Lung (tissue), 12 donors: Measurements from ENCODE around the gene SPC25. TPM values are rescaled to one million over a fixed set of nuclear protein-coding genes. Genes with fewer than 3 reads are reported as not detected.

ENCODE experiments used
- ATAC-seq: fragments of 200-7000 bp; cut with Tn5 transposase; one replicate; pipeline ENCODE4 v1.9.1; 2020; ENCODE audit warnings: moderate number of reproducible peaks; ENCODE audit not compliant: insufficient read depth, low FRiP score
- DNase-seq, 3 donors: peaks; one replicate each; pipeline ENCODE4 v3.0.0-alpha.2; 2013 to 2017
- H3K27ac ChIP-seq, 2 donors: one replicate each; pipeline ENCODE4 v1.5.1; 2013; ENCODE audit warnings: mild to moderate bottlenecking in 2 of 2, moderate library complexity in 2 of 2, control low read depth in 1 of 2, inconsistent platforms in 1 of 2, low read depth in 1 of 2, low read length in 1 of 2
- H3K27me3 ChIP-seq, 3 donors: one replicate each; pipeline ENCODE4 v1.5.1; 2013; ENCODE audit warnings: low read length in 2 of 3; ENCODE audit not compliant: control insufficient read depth in 3 of 3, insufficient read depth in 3 of 3
- H3K36me3 ChIP-seq, 4 donors: one replicate each; pipeline ENCODE4 v1.5.1; 2013; ENCODE audit warnings: low read length in 4 of 4, mild to moderate bottlenecking in 1 of 4, moderate library complexity in 1 of 4; ENCODE audit not compliant: control insufficient read depth in 4 of 4, insufficient read depth in 4 of 4
- H3K4me1 ChIP-seq, 5 donors: one replicate each; pipeline ENCODE4 v1.5.1; 2013; ENCODE audit warnings: low read length in 5 of 5, mild to moderate bottlenecking in 2 of 5, moderate library complexity in 1 of 5; ENCODE audit not compliant: control insufficient read depth in 5 of 5, insufficient read depth in 5 of 5
- H3K4me3 ChIP-seq: one replicate; pipeline ENCODE4 v1.5.1; 2013; ENCODE audit warnings: mild to moderate bottlenecking, control low read depth, moderate library complexity
- H3K9ac ChIP-seq, 2 donors: one replicate each; pipeline ENCODE4 v1.5.1; 2013; ENCODE audit warnings: low read length in 2 of 2, control low read depth in 1 of 2; ENCODE audit not compliant: insufficient read depth in 1 of 2
- H3K9me3 ChIP-seq, 4 donors: one replicate each; pipeline ENCODE4 v1.5.1; 2013; ENCODE audit warnings: low read length in 3 of 4, mild to moderate bottlenecking in 1 of 4, moderate library complexity in 1 of 4; ENCODE audit not compliant: control insufficient read depth in 4 of 4, insufficient read depth in 3 of 4
- CTCF ChIP-seq: IDR thresholded peaks from 2 replicates; pipeline ENCODE4 v1.5.1; 2012; ENCODE audit warnings: mild to moderate bottlenecking; ENCODE audit errors: control extremely low read depth, extremely low read depth
- WGBS, 2 donors: extraction: QIAGEN DNeasy Blood & Tissue Kit; methylation state at CpG; one replicate each; pipeline ENCODE4 v1.1.7; 2013; 5-methylcytosine and 5-hydroxymethylcytosine counted together
- polyA plus RNA-seq, 2 donors: library from polyadenylated mRNA; stranded (reverse); fragments of 200-250 nt; gene quantifications; one replicate each; pipeline ENCODE4 v1.2.1, GENCODE V29; 2013
- total RNA-seq, 2 donors: library from RNA; depleted of rRNA in 1 of 2; stranded (reverse); fragments of >200 nt in 1 of 2; gene quantifications; one replicate each; pipeline ENCODE4 v1.2.1, GENCODE V29; 2014 to 2021
- donor health status: control.
- donor health status: control.
- donor health status: Bipolar disorder and iron deficiency.
- donor health status: healthy.
- donor health status: DM: yes; HTN: yes; CAD: no.

SPC25 gene
- total and polyA plus RNA-seq, 4 donors, result 0.67 to 2.1 (median 1.3) TPM

- H3K36me3 ChIP-seq, result no peaks in the 10 kb centered on the region
- no peaks in the 10 kb centered on the region for H3K27me3 ChIP-seq
- H3K27ac ChIP-seq, result no peak overlapping the region
- no peak for DNase-seq
- WGBS, 2 donors, result 83% methylated on average over 1 of the region's 1 CpG
- no peak overlapping the region for H3K4me3 ChIP-seq
- no peaks in the 10 kb centered on the region for H3K9me3 ChIP-seq
- no peak for TF ChIP-seq CTCF
- no peak for ATAC-seq
- no peaks in the 10 kb centered on the region for H3K4me1 ChIP-seq
- no peak overlapping the region for H3K9ac ChIP-seq
Measured at GRCh38 chr2:168897449-168897848, 7.2 kb upstream of the SPC25 start.

GRCh38 chr2:168896783-168897182, 6.6 kb upstream of the SPC25 start:
- H3K27me3 ChIP-seq, result no peaks in the 10 kb centered on the region
- WGBS, 2 donors, result 43 to 68% methylated on average over 4 of the region's 4 CpGs
- DNase-seq (no peak), ATAC-seq (no peak)
- no peak for TF ChIP-seq CTCF
- no peak overlapping the region for H3K9ac ChIP-seq
- no peaks in the 10 kb centered on the region for H3K4me1 ChIP-seq
- H3K27ac ChIP-seq, result no peak overlapping the region
- H3K9me3 ChIP-seq, result no peaks in the 10 kb centered on the region
- H3K36me3 ChIP-seq, result no peaks in the 10 kb centered on the region
- no peak overlapping the region for H3K4me3 ChIP-seq

- Histone ChIP-seq H3K27ac (no peak overlapping the region), H3K9ac (no peak overlapping the region), H3K9me3 (no peaks in the 10 kb centered on the region), H3K4me1 (peaks cover 0 to 2% (median 0%) of the 10 kb centered on the region in 5 donors), H3K4me3 (no peak overlapping the region), H3K27me3 (no peaks in the 10 kb centered on the region), H3K36me3 (no peaks in the 10 kb centered on the region)
- ATAC-seq, result no peak
- peak in 1 of 3 donors; percentile 12 for DNase-seq
- no peak for TF ChIP-seq CTCF
Measured at GRCh38 chr2:168895771-168896170, 5.5 kb upstream of the SPC25 start.

GRCh38 chr2:168894720-168895119, 4.5 kb upstream of the SPC25 start:
- peaks cover 0 to 7% (median 2%) of the 10 kb centered on the region in 5 donors for H3K4me1 ChIP-seq
- no peaks in the 10 kb centered on the region for H3K27me3 ChIP-seq
- H3K4me3 ChIP-seq, result no peak overlapping the region
- DNase-seq (no peak), ATAC-seq (no peak)
- H3K27ac ChIP-seq, result no peak overlapping the region
- H3K9ac ChIP-seq, result no peak overlapping the region
- no peaks in the 10 kb centered on the region for H3K9me3 ChIP-seq
- H3K36me3 ChIP-seq, result no peaks in the 10 kb centered on the region
- TF ChIP-seq CTCF, result no peak
